HG03469 (cell line): ENCODE measurements around the gene MNT.

Experiments used
- ATAC-seq: cut with Tn5 transposase; IDR thresholded peaks from one replicate; pipeline ENCODE4 v1.9.1; 2021; ENCODE audit warnings: mild to moderate bottlenecking, moderate library complexity, moderate number of reproducible peaks; ENCODE audit not compliant: unreplicated experiment

The MNT gene

DNA sequence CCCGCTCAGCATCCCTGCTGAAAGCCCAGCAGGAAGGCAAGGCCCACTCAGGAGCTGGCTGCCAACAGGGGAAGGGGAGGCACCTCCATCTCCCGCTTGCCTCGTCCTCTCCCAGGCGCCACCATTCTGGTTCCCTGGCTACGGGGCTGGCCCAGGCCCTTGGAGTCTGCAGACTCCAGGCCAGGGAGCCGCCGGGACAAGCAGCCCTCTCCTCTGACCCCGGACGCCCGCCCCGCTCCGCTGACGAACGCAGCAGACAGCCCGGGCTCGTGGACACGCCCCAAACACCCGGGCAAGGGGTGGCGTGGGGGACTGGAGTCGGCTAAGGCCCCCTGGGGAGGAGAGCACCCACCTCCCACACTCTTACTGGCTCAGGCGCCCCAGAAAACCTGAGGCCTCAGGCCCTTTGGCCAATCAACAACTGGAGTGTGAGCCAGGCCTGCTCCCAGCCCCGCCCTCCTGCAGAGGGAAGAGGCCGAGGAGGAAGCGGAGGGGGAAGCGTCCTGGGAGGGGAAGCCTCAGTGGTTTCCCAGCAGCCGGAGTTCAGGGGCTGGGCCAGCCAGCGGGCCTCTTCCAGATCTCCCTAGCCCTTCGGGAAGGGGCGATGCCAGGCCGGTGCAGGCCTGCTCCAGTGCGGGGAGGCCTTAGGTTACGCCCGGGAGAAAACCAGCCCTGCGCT is 4.2 kb downstream of the MNT start:
- ATAC-seq, result no peak

DNA sequence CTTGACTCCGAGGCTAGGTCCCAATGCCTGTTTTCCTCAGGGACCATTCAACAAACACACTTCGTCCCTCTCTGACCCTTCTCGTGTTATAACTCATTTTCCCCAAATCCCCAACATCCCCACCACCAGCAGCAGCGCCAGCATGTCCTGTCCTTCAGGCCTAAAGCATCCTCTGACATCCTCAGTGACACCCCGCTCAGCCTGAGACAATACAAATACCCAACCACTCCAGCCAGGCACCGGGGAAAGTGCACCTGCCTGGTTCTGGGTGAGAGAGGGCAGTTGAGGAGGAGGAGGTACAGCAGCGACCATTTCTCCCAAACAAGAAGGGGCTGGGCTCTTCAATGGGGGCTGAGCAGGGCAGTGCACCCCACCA is 4.7 kb downstream of the MNT start:
- ATAC-seq, result no peak

DNA sequence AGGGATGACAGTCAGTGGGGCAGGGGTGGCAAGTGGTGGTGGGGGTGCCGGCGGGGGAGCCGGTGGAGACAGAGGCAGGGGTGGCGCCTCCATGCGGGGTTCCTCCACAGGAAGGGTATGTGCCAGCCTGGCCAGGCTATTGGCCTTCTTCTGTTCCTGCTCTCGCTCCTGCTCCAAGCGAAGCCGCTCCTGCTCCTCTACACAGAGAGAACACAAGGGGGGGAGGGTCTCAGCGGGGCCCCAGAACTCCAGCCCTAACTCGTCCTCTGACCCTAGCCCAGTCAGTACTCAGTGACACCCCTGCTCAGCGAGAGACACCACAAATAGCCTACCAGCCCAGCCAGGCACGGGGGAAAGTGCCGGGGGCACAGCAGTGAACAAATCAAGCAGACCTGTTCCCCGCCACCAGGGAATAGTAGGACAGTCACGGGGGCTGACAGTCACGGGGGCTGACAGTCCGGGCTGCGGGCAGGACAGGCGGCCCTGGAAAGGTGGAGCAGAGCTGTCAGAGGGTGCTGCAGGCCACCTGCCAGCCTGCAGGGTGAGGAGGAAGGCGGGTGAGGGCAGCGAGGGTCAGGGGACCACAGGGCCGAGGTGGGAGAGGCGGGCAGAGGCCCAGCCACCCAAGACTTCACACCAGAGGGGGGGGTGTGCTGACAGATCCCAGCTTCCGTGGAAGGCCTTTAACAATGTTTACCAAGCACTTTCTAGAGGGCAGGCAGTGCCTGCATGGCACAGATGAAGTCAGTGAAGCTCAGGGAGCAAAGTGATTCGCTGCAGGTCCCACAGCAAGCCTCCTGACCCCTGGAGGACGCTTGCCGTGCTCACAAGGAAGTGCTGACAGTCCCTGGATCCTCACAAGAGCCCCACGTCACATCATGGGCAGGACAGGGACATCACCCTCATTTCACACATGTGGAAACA is 5.3 kb downstream of the MNT start:
- no peak for ATAC-seq

DNA sequence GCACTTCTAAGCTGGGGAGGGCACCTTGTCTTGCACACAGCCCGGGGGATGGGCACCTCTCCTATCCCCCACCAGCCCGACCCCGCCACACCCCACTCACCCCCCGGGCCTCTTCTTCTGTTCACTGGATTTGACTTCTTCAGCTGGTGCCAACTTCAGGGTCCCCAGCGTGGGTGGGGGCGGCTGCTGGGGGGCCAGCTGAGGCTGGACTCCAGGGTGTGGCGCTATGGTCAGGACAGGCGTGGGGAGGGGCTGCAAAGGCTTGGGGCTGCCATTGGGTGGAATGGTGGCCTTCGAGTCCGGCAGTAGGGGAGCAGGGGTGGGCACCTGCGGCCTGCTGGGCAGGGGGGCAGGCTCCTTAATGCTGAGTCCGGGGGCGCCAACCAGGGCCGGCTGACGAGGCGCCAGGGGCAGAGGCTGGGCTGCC is 6.1 kb downstream of the MNT start:
- no peak for ATAC-seq

DNA sequence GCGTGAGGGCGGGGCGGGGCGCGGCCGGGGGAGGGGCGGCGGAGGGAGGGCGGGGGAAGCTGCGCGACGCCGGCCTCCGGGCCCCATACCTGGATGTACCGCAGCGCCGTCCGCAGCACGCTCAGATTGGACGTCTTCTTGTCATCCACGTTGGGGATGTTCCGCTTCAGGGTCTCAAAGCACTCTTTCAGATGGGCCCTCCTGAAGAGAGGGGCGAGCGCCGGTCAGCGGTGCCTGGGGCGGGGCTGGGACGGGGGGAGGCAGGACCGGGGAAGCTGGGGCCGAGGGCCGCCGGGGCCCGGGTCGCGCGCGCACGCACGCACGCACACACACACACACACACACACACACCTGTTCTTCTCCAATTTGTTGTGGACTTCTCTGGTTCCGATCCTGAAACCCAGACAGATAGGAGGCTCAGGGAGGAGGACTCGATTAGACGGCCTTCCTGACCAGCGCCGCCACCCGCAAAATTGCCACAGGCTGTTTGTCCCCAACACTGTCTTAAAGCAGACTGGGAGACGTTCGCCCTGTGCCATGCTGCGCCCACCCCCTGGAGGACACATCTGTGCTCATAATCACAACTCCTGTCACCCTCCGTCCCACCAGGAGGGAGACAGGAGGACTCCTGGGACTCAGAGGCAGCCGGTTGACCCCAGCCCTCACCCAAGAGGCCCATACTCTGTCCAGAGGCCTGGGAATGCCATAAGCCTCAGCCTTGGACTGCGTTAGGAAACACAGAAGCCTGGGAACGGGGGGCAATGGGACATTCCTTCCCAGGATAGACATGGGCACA is 6.7 kb downstream of the MNT start:
- no peak for ATAC-seq

DNA sequence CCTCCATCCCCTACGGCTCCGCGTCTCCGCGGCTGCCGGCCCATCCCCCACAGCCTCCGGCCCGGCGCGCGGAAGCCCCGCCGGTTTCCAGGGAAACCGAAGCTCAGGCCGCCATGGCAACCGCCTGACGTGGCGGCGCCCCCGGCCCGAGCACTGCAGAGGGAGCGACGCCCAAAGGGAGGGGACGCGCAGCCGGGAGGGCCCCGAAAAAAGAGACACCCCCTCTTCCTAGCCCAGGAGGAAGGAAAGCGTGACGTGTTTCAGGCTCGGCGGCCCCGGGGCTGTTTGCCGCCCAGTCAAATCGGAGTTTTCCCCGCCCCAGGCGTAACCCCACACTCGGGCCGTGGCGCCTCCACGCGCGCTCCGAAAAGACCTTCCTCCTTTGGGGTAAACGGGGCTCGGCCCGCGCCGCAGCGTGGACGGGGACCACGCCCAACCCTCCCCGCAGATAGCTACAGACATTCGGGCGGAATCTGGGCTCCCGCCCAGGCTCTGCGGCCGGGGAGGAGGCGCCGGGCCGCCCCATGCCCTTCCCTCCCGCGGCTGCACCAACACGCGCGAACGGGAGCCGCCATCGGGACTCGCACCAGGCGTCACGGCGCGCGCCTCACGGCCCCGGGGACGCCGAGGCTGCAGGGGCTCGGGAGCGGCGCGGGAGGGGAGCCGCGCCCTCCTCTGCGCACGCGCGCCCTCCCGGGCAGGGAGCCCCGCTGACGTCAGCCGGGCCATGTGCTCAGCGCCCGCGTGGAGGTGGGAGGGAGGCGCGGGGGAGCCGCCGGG is 7.5 kb downstream of the MNT start:
- ATAC-seq, result peak; percentile 7

DNA sequence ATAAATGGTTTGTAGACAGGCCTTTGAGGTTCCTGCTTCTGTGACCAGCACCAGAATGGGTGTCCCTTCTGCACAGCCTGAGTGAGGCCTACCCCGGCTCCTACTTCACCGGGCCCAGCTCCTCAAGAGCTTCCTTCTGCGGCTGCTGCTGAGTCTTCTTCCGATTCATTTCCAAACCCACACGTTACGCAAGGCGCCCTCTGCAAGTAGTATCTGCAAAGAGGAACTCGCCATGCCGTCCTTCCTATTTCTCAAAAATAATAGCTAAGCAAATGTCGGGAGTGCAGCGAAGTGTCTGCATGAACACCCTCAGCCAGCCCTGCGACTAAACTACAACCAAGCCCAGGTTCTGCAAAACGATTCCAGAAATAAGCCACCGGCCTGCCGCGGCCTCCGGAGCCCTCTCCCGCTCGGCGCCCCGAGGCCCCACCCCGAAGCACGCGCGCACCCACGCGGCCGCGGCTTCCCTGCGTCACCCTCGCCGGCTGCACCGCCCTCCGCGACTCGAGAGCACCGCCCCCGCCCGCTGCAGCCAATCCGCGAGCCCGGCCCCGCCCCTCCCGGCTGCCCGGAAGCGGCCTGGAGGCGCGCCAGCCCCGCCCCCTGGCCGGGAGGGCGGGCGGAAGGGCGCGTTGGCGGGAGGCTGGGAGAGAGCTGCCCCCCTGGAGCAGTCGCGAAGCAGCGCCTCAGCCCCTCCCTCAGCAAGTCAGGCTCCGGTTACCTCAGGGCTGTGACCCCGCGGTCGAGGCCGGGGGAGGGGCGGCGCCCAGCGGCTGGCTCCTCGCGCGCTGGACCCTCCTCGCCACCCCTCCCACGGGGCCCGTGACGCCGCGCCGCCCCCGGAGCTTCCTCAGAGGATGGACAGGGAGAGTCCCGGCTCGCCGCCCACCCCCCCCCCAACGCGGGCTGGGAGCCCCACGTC is 8.3 kb downstream of the MNT start:
- peak; percentile 26 for ATAC-seq

DNA sequence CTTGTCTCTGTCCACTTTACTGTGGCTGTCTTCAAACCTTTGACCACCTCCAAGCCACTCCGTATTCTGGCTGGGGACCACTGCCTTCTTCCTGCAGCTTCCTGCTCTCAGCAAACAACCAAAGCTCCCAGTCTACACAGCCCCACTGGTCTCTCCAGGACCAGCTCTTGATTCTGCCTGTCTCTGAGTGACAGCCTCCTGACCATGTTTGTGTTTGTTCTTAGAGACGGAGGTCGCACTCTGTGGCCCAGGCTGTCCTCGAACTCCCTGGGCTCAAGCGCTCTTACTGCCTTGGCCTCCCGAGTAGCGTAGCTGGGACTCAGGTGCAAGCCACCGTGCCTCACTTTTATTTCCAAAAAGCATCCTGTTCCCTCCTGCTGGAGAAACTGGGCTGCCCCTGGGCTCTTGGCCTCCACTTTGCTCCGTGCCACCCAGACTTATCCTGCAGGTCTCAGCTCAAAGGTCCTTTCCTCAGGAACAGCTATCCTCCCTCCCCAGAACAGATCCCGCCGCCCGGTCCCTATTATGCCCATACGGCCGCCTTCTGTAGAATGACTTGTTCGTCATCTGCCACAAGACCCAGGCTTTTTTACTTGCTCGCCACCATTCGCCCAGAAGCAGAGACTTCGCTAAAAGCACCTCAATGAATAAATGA is 9.1 kb downstream of the MNT start:
- ATAC-seq, result no peak

DNA sequence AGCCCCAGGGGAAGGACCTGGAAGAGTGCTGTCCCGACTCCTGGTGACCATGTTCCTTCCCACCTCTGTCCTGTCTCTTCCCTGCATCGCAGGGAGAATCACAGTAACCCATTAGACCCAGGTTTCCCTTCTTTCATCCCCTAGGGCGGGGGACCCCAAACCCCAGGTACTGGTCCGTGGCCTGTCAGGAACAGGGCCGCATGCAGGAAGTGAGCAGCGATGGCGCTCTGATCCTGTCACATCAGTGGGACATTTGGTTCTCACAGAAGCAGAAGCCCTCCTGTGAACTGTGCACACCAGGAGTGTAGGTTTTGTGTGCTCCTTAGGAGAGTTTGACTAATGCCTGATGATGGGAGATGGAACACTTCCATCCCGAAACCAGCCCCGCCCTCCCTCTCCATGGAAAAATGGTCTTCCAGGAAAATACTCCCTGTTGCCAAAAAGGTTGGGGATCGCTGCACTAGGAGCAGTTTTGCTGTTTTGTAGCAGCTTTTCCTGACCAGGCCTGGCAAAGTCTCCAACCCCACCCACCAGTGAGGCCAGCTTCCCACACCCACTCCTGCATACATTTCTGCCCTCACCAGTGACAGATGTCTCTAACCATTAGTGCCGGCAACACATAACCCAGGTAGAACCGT is 10.5 kb downstream of the MNT start:
- ATAC-seq, result no peak

DNA sequence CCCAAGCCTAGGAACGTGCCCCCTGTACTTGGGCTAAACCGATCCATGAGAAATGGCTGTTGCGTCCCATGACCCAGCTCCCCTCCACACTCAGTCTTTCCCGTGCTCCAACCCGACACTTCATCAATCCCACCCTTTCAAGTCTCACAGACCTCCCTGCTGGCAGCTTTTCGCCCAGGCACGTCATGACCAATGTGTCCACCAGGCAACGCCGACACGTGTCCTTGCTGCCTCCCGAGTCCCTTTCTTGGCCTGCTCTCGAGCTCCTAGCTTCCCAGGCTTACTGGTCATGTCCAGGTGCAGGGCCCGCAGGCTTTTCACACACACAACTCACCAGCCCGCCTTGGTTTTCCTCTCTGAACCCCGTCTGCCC is 12.2 kb downstream of the MNT start:
- ATAC-seq, result no peak

DNA sequence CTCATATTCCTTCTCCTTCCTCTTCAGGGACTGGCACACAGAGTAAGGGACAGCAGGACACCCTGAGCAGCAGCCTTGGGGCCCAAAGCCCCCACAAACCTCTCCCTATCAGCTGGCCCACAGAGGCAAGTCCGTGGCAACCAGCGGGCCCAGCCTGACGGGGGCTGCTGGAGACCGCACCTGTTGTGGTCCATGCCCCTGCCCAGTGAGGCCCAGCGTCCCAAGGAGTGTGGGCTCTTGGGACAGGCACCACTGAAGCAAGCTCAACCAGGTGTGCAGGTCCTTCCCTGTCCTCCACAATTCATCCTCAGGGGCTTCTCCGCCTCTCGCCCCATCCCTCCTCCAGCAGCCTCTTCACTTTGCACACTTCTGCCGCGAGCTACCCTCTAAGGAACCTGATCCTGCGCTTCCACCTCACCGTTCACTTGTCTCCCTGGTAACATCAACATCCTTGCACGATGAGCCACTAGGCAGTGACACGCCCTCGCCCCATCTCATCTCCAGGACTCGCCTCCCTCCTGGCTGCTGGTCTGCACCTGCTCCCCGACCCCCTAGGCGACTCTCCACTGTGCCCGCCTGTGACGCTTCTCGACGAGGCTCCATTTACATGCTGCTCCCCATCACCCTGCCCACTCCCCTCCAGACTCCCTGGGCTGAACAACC is 12.7 kb downstream of the MNT start:
- ATAC-seq, result no peak

DNA sequence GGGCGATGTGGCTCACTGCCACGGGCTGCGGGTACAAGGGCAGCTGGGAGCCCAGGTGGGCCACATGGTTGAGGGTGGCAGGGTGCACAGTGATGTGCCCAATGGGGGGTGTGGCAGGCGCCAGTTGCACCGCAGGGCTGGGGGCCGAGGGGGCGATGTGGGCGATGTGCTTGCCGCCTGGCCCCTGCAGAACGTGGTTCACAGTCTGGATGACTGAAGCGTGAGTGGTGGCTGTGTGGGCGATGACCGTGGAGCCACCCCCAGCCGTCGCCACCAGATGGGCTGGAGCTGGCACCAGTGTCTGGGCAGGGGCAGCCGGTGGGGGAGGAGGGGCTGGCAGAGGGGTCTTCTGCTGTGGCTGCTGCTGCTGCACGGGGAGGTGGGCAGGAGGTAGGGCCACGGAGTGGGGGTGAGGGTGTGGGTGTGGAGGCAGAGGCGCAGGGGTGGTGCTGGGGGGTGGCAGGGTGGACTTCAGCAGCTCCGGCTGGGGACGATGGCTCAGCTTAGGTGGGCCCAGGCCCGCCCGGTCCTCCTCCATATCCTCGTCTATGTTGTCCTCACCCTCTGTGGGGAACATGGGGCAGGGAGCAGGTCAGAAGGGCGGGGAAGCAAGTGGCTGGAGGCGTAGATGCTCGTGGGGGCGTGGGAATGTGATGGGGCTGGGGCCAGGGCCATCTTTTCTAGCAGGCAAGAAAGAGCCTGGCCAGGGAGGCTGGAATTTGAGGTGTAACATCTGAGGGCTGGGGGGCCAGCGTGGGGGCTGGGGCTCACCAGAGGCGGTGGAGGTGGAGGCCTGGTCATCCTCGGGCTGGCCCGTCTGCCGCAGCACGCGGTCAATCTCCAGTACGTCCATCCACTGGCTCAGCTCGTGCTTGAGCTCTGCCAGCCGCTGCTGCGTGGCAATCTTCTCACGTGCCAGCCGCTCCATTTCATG is 13.5 kb downstream of the MNT start:
- no peak for ATAC-seq

DNA sequence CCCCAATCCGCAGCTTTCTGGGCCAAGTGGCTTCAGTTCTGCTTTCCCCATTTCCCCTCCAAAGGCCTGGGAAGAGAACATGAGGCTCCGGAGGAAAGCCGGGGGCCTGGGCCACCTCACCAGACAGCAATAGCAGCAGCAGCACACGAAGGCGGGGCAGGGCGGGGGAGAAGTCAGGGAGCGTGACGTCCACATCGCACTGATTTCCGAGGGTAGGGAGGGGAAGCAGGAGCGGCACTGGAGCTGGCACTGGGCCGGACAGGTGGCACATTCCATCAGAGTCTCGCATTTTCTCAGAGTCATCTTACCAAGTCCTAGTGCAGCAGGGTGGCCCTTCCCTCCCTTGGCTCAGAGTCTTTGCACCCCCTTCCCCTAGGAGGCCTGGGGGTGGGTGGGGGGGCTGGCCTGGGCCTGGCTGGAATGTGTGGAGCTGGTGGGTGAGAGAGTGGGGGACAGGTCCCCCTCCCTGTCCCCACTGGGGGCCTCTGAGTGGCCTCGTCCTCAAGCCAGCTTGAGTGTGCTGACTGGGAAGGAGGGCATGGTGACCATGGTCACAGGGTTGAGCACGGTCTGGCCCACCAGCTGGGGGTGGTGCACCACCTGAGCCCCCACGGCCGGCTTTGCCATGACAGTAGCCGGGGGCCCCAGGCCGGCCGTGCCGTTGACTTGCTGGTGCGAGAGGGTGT is 14.3 kb downstream of the MNT start:
- no peak for ATAC-seq

DNA sequence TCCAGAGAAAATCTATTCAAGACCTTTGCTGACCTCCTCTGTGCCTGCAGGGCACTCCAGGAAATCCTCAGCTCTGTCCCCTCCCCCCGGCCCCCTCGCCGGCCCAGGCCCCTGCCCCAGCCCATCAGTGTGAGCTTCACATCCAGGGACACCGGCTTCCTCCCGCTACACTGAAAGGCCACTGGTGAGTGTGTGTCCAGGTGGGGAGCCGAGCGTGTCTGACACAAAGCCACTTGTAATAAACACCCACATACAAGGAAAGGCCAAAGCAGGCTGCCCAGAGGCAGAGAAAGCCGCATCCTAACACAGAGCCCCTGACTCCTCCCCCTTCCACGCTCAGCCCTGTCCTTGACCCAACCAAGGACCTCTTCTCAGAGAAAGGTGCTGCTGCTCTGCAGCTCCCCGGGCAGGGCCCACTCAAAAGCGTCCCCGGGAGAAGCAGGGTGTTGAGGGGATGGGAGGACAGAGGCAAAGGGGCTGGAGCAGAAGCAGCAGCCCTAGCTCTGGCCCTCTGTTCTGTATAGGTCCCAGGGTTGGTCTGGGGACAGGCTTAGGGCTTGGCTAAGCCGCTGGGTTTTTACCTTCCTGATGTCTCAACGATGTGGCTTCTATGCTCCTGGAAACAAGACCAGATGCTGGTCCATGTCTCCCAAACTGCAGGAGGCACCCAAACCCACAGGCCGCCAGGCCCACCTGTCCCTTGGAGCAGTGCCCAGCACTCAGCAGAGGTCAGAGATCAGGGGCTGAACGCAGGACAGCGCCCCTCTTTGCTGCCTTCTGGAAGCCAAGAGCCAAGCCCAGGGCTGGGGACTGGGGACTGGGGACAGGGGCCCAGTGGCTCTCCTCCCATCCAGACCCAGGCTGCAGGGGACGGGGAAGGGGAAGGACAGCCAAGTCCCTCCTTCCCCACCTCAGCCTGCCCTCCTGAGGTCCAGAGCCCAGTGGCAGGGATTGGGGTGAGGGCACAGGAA is 15.3 kb downstream of the MNT start:
- ATAC-seq, result no peak

DNA sequence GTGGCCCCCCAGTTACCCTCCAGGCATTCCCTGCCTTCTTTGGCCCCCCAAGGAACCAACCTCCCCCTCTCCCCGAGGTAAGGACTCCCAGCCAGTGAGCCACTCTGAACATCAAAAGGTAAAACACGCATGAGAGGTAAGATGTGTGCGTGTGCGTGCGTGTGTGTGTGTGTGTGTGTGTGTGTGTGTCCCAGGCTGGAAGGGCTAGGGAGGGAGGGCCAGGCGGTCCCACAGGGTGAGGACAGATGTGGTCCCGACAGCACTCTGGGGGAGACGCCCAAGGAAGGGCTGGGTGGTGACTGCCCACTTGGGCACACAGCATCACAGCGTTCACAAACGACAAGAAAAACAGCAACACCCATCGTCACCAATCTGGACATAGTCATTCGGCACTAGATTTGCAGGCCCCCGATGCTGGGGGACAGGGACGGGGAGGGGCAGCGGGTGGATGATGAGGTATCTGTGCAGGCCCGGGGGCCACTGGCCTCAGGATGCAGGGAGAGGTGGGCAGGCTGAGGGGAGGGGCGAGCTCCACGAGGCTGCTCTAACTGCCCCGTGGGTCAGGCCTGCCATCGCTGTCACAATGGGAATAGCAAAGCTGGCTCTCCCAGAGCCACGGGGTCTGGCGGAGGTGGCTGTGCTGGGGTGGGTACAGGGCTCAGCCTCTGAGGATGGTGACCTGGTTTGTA is 16.3 kb downstream of the MNT start:
- no peak for ATAC-seq
